Measurements from ENCODE around the gene TES. TPM values are rescaled to one million over a fixed set of nuclear protein-coding genes. Genes with fewer than 3 reads are reported as not detected.

Gene TES
- total and polyA plus RNA-seq, 2 of the 13 experiments (the other 11 are each of a cell fraction or from before 2014, with no cell fraction given) = 21.6 to 23.0 TPM

DNA sequence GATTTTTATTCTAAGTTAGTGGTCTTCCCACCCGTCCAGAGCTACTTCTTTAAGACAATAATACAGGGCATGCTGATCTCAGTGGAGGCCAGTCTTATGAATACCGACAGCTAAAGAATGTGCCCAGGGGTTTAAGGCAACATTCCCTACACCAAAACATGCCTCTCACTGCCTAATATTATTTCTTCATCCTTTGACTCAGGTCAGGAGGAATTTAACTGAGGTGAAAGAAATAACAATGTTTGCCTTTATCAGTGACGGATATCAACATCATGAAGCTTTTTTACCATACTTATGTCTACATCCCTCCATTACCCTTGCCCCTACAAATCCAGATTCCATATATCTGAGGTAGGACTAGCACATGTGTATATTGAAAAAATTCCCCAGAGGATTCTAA is 33.3 kb upstream of the TES start:
- WGBS (ENCODE audit: low lambda C conversion rate) = 18% methylated on average over 3 of the region's 3 CpGs
- Histone ChIP-seq H3K4me2 (ENCODE audit: low read depth, low read length) (no peak overlapping the region), H3K27ac (ENCODE audit: extremely low read length, insufficient read depth, low read length) (no peak overlapping the region), H3K4me3 (replicated peaks in 1 of 3; ENCODE audit: insufficient read depth in 1 of 3, low read depth in 2 of 3, low read length in 3 of 3) (no peak overlapping the region), H3K79me2 (ENCODE audit: insufficient read depth, low read length) (no peaks in the 10 kb centered on the region), H2AFZ (ENCODE audit: low read length) (no peak overlapping the region), H3K9ac (ENCODE audit: insufficient read depth, low read depth, low read length) (no peak overlapping the region), H4K20me1 (ENCODE audit: insufficient read depth, low read length) (no peaks in the 10 kb centered on the region), H3K36me3 (replicated peaks in 1 of 2; ENCODE audit: control insufficient read depth in 1 of 2, insufficient read depth in 2 of 2, low read length in 2 of 2) (no peaks in the 10 kb centered on the region), H3K9me3 (ENCODE audit: low read length) (peaks cover 6% of the 10 kb centered on the region; the same call in 1 of the 2 replicates), H3K27me3 (ENCODE audit: control insufficient read depth in 1 of 2, insufficient read depth in 2 of 2, low read length in 2 of 2) (peaks cover 0 to 22% of the 10 kb centered on the region in 2 experiments; a peak in 3 of 5 replicates), H3K4me1 (ENCODE audit: insufficient read depth, low read length) (peaks cover 15% of the 10 kb centered on the region)
- in situ Hi-C loops (cut with HindIII; ENCODE audit: extremely low pct_ligation_motif_present, low pct_unique_long_range_greater_than_20kb) = loop anchor here (10.0 kb wide), 1 partner anchor 348 kb away; the partner anchor contains the start of gene CAV1
- POLR2A ChIA-PET = no interaction called here
- BruUV-seq (replicated peaks) = no TSS peak
- CTCF ChIA-PET (ENCODE audit: low intra/inter-chr PET ratio, low total read pairs) = no interaction called here
- DNase-seq (ENCODE audit: low spot score) (no peak), ATAC-seq (no peak), FAIRE-seq (no peak)
- TF ChIP-seq MAZ (IDR thresholded peaks at IDR 0.05; ENCODE audit: borderline replicate concordance, low read depth, low read length) (no peak), MAZ (CRISPR knock-in tag; IDR thresholded peaks at IDR 0.05; ENCODE audit: low read depth) (no peak), ZBTB7B (CRISPR knock-in tag; IDR thresholded peaks at IDR 0.05) (no peak), ATM (IDR thresholded peaks at IDR 0.05; ENCODE audit: borderline replicate concordance) (no peak), EZH2 (conservative IDR thresholded peaks at IDR 0.05; ENCODE audit: low read depth, low read length) (no peak), PHF20 (CRISPR knock-in tag; IDR thresholded peaks at IDR 0.05) (no peak), HOXA3 (CRISPR knock-in tag; IDR thresholded peaks at IDR 0.05) (no peak), THYN1 (CRISPR knock-in tag; IDR thresholded peaks at IDR 0.05; ENCODE audit: borderline replicate concordance, low read depth) (no peak), PLSCR1 (CRISPR knock-in tag; IDR thresholded peaks at IDR 0.05; ENCODE audit: borderline replicate concordance) (no peak), ZNF337 (CRISPR knock-in tag; IDR thresholded peaks at IDR 0.05; ENCODE audit: borderline replicate concordance, low read depth) (no peak)
- intact Hi-C loops (cut with micrococcal nuclease; ENCODE audit: unreplicated experiment) = no loop called here

All from HepG2 (cell line).